AML-193 (cell line): ENCODE results near the gene APELA.
"Not testable (repeated sequence)": the region's sequence is repeated elsewhere in the genome, so short reads cannot be mapped to it uniquely, and the experiment has no call there.

ENCODE experiments used
- DNase-seq, 2 experiments: peaks; one replicate each; lab custom pipeline; 2025; lab: John Stamatoyannopoulos, UW

Gene APELA

GRCh38 chr4:164876700-164877324, at the start of gene APELA:
TSS of gene APELA (plus strand) at chr4:164877178. CDS start at chr4:164877332, 154 bp downstream.
- DNase-seq: no peak

- no peak for DNase-seq
Observed at GRCh38 chr4:164828955-164829354, 48.0 kb upstream of the APELA start.

DNA sequence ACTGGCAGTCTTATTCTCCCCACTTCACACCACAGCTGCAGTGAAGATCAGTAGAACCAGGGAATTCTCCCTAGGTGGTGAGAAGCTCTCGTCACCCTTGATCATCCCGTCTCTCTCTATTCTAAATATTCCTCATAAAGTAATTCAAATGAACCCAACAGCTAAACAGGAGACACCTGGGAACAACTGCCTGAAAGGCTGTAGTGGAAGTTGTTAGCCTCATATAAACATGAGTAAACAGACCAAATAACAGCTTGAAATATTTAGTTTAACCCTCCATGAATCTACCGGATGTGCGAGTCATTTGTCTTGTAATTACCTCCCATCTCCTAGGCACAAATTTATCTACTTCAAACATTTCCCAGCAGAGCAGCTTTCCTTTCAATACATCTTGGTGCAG, 30.4 kb upstream of the APELA start:
- DNase-seq: no peak

- no peak for DNase-seq
Observed at GRCh38 chr4:164847016-164847415, 30.0 kb upstream of the APELA start.

DNA sequence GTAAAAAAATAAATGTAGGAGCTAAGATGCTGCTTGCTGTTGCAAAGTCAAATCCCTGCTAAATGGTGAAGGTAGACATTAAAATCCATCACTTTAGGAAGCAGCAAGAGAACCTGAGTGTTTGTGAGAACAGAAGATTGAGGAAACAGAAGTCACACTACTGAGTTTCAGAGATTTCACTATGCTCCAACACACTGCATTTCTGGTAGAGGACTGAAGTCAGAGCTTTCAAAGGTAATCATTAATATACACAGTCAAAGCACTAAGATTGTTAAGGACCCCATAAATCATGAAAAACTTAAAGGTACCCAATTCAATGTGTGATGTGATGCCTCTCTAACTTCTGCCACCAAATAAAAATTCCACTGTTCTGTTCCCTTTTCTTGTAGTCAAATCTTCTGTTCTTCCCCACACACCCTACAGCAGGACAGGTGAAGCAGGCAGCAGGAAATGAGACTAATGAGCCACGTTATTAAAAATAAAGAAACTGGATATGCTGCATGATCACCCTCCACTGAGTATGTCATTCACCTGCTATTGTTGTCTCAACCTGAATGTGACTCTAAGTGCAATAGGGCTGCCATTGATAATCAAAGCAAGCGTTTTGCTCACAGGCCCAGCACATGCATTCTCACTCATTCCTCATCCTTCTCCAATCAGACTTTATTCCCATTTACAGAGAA, 28.9 kb upstream of the APELA start:
- DNase-seq: no peak

GRCh38 chr4:164856396-164856795, 20.6 kb upstream of the APELA start:
- DNase-seq: no peak

GRCh38 chr4:164866817-164867490, 10.0 kb upstream of the APELA start:
- no peak for DNase-seq

DNA sequence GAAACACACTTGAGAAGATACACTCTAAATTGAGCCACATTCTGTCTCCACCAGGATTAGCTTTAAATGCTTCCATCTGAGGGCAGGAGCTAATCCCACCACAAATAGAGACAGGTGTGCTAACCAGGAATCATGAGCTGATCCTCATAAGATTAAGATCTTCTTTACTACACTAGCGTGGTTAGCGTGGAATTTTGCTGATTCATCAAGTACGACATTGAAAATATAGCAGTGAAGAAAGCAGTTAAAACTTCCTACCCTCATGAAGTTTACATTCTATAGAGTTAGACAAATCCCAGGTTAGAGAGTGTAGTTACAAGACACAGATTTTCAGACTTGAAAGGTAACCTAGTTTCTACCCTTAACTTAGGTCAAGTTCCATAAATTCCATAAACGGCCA, 5.3 kb upstream of the APELA start:
- DNase-seq: no peak

DNA sequence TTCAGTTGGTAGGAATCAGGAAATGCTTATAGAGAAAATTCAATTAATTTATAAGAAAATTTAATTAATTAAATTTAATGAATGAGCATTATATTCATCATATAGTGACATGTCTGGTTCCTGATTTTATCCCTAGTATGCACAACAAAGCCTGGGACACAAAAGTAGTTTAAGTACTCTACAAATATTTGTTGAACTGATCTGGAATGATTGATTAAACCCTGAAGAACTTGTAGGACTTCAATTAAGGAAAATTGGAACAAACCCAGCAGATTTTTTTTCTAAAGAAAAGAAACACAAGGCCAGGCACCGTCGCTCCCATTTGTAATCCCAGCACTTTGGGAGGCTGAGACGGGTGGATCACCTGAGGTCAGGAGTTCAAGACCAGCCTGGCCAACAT, 4.5 kb upstream of the APELA start:
- no peak for DNase-seq

- DNase-seq: no peak
Observed at GRCh38 chr4:164874789-164875188, 2.2 kb upstream of the APELA start.

- DNase-seq: no peak
Observed at GRCh38 chr4:164880489-164881262, 3.7 kb downstream of the APELA start.

DNA sequence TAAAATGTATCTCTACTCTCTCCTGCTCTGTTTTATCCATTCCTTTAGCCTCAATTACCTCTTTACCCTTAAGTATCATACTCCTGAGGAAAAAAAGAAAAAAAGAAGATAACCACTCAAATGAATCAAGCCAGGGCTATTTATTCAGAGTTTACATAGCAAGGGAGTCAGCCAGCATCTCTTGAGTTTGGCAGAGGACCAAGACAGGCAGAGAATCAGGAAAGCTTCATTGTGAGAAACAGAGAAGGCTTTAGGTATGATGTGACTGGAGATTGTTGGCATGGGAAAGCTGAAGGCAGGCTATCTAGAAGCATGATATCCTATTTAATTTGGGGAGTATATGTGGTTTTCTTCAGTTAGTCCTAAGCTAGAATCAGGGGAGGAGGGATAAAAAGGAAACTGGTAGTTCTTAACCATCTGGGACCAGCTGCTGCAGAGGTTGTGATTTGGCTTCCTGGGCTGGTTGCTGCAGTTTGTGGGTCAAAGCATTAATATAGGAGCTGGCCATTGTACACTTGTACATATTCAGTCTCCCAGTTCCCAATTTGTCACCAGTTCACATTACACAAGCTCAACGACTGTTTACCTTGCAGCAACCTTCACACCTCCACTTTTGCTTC, 11.2 kb downstream of the APELA start:
- no peak for DNase-seq

DNA sequence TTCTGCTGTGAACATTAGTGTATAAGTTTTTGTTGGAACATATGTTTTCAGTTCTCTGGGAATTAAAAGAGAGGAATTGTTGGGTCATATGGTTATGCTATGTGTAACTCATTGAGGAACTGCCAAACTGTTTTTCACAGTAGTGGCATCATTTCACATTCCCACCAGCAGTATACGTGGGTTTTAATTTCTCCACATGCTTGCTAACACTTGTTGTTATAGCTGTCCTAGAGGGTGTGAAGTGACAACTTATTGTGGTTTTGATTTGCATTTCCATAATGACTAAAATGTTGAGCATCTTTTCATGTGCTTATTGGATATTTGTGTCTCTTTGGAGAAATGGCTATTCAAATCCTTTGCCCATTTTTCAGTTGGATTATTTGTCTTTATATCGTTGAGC, 13.7 kb downstream of the APELA start:
- DNase-seq: no peak

DNA sequence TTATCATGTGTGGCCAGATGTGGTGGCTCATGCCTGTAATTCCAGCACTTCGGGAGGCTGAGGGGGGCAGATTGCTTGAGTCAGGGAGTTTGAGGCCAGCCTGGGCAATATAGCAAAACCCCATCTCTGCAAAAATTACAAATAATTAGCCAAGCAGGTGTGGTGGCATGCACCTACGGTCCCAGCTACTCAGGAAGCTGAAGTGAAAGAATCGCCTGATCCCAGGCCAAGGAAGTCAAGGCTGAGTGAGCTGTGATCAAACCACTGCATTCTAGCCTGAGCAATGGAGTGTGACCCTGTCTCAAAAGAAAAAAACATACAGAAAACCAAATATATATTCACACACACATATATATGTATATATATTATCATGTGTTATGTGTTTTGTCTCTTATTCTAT, 15.0 kb downstream of the APELA start:
- DNase-seq: no peak

DNA sequence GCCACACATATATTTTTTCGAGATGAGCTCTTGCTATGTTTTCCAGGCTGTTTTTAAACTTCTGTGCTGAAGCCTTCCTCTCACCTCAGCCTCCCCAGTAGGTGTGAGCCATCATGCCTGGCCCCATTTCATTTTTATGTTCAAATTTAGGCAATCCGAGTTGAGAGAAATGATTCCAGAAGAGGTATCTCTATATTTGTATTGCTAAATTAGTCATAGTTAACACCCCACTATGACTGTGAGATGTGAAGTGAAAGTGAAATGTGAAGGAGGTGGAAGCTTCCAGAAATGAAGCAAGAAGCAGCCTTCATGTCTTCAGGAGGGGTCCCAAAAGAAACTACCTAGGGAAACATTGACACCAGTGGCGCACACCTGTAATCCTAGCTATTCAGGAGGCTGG, 17.7 kb downstream of the APELA start:
- DNase-seq: no peak

- no peak for DNase-seq
Observed at GRCh38 chr4:164902608-164903007, 25.6 kb downstream of the APELA start.

DNA sequence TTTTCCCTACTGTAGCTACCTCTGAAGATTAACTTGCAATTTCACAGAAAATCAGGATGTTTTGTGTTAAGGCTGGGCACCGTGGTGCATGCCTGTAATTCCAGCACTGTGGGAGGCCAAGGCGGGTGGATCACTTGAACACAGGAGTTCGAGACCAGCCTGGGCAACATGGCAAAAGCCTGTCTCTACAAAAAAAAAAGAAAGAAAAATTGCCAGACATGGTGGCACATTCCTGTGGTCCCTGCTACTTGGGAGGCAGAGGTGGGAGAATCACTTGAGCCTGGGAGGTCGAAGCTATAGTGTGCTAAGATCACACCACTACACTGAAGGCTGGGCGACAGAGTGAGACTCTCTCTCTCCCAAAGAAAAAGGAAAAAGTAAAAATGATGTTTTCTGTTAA, 27.4 kb downstream of the APELA start:
- DNase-seq: no peak

DNA sequence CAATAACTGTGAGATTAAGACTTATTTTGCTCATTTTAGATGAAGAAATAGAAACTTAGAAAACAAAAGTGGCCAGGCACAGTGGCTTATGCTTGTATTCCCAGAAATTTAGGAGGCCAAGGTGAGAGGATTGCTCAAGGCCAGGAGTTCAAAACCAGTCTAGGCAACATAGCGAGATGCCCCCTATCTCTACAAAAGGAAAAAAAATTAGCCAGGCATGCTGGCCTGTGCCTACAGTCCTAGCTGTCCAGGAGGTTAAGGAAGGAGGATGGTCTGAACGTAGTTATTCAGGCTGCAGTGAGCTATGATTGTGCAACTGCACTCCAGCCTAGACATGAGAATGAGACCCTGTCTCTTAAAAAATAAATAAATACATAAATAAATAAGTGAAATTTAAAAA, 28.0 kb downstream of the APELA start:
- DNase-seq: no peak

DNA sequence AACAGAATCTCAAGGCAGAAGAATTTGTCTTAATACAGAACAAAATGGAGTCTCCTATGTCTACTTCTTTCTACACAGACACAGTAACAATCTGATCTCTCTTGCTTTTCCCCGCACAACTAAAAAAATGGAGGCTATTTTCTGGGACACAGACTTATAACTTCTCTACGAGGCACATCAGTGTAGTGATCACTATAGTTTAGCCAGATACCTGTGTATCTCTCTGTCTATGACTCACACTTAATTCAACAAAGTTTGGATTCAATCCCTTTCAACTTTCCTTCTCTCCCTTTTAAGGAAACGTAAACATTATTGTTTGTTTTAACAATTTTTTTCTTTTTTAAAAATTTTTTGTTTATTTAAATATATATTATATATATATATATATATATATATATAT, 29.4 kb downstream of the APELA start:
- DNase-seq: no peak

- not testable (repeated sequence) for DNase-seq
Observed at GRCh38 chr4:164913506-164913905, 36.5 kb downstream of the APELA start.

GRCh38 chr4:164918956-164919355, 42.0 kb downstream of the APELA start:
- DNase-seq: no peak

DNA sequence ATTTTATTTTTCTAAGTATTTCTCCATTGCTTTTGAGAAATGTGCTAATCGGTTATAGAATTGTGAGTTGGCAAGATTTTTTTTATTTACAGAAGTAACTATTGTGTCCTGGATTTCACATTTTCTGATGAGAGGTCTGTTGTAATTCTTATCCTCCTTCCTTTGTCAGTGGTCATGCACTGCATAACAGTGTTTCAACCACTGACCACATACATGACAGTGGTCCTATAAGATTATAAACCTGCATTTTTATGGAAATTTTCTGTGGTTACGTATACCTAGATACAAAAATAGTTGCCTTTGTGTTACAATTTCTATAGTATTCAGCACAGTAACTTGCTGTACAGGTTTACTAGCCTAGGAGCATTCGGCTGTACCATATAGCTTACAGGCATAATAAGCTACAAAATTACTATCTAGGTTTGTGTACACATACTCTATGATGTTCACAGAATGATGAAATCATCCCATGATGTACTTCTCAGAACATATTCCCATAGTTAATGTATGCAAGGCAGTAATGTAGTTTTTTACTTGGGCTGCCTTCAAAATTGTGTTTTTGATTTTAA, 47.8 kb downstream of the APELA start:
- DNase-seq: no peak
